Bronchial epithelial cell (primary cell): ENCODE measurements around the gene HOXD10. TPM values are rescaled to one million over a fixed set of nuclear protein-coding genes. Genes with fewer than 3 reads are reported as not detected.

Experiments used
- DNase-seq: peaks from one replicate; pipeline ENCODE4 v3.0.0-alpha.2; 2010; ENCODE audit warnings: low read depth
- FAIRE-seq: peaks from 2 replicates; lab custom pipeline; 2011; peaks lifted over from hg19 to GRCh38; lab: Jason Lieb, UNC
- H3K27me3 ChIP-seq: 2 replicates; pipeline ENCODE4 v1.5.1; 2011; ENCODE audit warnings: low read length; ENCODE audit not compliant: control insufficient read depth, insufficient read depth
- H3K36me3 ChIP-seq: 2 replicates; pipeline ENCODE4 v1.5.1; 2011; ENCODE audit warnings: low read length; ENCODE audit not compliant: control insufficient read depth, insufficient read depth
- H3K4me3 ChIP-seq: 2 replicates; pipeline ENCODE4 v1.5.1; 2011; ENCODE audit warnings: mild to moderate bottlenecking, low read depth, low read length, control low read depth
- total RNA-seq: library from RNA; depleted of rRNA; stranded (reverse); fragments of >200 nt; gene quantifications from 2 replicates; pipeline ENCODE4 v1.2.1, GENCODE V29; 2014
- TF ChIP-seq, protein P1 (sequence below): IDR thresholded peaks from 2 replicates; pipeline ENCODE4 v1.5.1; 2011; ENCODE audit warnings: mild to moderate bottlenecking, moderate library complexity, low read length, control low read depth, inconsistent platforms; ENCODE audit not compliant: insufficient read depth, severe bottlenecking

HOXD10 gene
- total RNA-seq, 1 donor from 2014 or later: not detected

DNA sequence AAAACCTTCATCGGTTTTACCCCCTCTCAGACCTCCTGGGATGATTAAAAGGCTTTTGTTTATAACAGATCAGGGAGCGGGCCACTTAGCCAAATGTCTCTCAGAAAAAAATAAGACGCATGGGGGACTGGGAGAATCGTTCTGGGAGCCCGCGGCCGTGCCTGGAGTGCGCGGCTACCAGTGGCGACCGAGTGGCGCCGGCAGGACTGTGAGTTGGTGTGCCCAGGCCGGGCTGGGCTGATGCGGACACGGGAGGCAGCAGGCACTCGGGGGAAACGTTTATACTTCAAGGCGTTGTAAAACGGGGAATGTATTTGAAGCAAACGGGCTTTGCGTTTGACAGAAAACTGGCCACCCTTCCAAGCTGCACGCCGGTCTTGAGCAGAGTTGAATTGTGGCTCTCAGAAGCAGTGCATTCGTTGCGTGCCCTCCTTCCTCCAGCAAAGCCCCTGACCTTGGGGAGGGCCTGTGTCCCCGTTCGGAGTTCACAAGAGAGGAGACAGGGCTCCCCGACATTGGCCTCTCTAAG is 4.7 kb upstream of the HOXD10 start:
- no peaks in the 10 kb centered on the region for H3K36me3 ChIP-seq
- FAIRE-seq: no peak
- DNase-seq: no peak
- H3K27me3 ChIP-seq: peaks cover 79% of the 10 kb centered on the region
- TF ChIP-seq, protein P1, sequence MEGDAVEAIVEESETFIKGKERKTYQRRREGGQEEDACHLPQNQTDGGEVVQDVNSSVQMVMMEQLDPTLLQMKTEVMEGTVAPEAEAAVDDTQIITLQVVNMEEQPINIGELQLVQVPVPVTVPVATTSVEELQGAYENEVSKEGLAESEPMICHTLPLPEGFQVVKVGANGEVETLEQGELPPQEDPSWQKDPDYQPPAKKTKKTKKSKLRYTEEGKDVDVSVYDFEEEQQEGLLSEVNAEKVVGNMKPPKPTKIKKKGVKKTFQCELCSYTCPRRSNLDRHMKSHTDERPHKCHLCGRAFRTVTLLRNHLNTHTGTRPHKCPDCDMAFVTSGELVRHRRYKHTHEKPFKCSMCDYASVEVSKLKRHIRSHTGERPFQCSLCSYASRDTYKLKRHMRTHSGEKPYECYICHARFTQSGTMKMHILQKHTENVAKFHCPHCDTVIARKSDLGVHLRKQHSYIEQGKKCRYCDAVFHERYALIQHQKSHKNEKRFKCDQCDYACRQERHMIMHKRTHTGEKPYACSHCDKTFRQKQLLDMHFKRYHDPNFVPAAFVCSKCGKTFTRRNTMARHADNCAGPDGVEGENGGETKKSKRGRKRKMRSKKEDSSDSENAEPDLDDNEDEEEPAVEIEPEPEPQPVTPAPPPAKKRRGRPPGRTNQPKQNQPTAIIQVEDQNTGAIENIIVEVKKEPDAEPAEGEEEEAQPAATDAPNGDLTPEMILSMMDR: no peak
- no peak overlapping the region for H3K4me3 ChIP-seq

GRCh38 chr2:176112375-176113302 is 3.9 kb upstream of the HOXD10 start:
- Histone ChIP-seq H3K4me3 (no peak overlapping the region), H3K27me3 (peaks cover 82% of the 10 kb centered on the region), H3K36me3 (no peaks in the 10 kb centered on the region)
- TF ChIP-seq, protein P1: no peak
- no peak for DNase-seq
- no peak for FAIRE-seq

DNA sequence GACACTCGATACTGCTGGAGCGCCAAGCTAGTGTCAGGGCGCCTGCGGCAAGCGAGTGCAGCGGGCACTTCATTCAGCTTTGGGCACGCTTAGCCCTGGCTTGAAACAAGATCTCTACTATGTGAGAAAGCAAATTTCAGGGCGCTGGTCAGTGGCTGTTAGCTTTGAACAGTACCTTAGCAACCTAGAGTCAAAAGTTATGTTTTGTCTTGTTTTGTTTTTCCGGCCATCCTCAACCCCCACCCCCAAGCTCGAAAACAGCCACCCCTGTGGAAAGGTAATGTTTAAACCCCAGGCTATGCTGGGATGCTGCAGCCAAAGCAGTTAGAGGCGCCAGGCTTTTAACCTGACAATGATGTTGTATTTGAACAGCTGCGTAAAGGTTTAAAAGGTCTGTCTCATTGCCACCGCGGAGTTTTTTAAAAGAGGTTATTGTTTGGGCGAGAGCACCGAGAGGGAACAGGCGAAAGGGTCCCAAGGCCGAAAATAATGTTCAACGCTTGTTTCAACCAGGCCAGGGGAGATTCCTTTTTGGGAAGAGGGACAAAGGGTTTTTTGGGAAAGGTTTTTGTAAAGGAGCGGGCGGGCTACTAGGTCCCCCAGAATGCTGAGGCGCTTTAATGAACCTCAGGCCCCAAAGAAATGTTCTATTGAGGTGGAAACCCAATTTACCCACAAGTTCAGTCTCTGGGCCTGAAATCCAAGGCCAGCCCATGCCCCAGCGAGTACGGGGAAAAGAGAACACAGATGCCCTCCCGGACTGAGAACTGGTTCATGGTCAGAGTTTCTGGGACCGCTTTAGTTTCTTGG is 2.3 kb upstream of the HOXD10 start:
- TF ChIP-seq, protein P1: no peak
- H3K4me3 ChIP-seq: no peak overlapping the region
- FAIRE-seq: no peak
- no peak for DNase-seq
- H3K27me3 ChIP-seq: peaks cover 86% of the 10 kb centered on the region
- H3K36me3 ChIP-seq: no peaks in the 10 kb centered on the region

DNA sequence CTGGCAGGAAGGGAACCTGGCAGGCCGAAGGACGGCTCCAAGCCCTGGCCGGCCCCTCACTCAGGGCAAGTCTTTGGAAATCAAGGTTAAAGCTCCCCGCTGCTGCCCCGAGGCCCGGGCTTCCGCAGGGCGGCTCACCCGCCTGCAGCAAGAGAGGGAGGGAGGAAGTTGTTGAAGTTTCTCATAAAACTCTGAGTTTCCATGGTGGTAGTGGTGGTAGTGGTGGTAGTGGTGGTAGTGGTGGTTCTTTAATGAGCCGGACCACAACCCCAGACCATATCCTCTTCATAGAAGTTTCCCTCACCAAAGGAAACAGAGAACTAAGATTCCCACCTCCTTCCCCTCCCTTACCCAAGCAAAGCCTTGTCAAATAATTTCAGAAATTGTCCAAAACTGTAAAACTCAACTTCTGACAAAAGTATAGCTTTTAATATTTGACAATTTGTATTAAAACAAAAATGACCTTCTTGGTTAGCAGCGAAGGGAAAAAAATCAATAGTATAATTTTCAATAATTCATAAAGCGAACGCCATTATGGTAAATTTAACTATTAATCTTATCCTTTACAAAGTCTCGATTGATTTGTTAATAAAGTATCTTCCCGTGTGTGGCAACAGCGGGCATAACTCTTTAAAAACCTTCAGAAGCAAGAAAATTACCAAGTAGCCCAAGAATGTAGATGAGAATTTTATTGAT is 1.5 kb upstream of the HOXD10 start:
- DNase-seq (no peak), FAIRE-seq (no peak)
- Histone ChIP-seq H3K36me3 (no peaks in the 10 kb centered on the region), H3K27me3 (peaks cover 83% of the 10 kb centered on the region), H3K4me3 (no peak overlapping the region)
- TF ChIP-seq, protein P1: no peak

DNA sequence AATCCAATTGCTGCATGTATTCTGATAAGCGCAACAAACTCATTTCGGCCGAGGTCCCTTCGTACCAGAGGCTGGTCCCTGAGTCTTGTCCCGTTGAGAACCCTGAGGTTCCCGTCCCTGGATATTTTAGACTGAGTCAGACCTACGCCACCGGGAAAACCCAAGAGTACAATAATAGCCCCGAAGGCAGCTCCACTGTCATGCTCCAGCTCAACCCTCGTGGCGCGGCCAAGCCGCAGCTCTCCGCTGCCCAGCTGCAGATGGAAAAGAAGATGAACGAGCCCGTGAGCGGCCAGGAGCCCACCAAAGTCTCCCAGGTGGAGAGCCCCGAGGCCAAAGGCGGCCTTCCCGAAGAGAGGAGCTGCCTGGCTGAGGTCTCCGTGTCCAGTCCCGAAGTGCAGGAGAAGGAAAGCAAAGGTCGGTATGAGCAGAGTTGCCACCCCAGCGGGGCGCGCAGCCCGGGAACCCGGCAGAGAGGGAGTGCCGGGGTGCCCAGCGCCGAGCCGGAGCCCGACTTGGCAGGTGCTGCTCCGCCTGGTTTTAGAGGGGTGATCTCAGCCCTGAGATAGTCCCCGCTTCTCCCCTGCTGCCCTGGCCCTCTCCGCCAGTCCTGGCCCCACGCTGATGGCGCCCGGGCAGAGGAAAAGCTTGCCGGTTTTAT is 714 bp downstream of the HOXD10 start:
- no peak overlapping the region for H3K4me3 ChIP-seq

More for the DNA sequence above, 714 bp downstream of the HOXD10 start:
- FAIRE-seq: no peak
- no peak for DNase-seq
- TF ChIP-seq, protein P1: no peak
- H3K27me3 ChIP-seq: peaks cover 82% of the 10 kb centered on the region
- H3K36me3 ChIP-seq: no peaks in the 10 kb centered on the region
